ENCODE results near the gene OSBP2. TPM values are rescaled to one million over a fixed set of nuclear protein-coding genes. Genes with fewer than 3 reads are reported as not detected.

The OSBP2 gene
- total RNA-seq, 1 experiment from 2014 or later: 7.1 TPM

DNA sequence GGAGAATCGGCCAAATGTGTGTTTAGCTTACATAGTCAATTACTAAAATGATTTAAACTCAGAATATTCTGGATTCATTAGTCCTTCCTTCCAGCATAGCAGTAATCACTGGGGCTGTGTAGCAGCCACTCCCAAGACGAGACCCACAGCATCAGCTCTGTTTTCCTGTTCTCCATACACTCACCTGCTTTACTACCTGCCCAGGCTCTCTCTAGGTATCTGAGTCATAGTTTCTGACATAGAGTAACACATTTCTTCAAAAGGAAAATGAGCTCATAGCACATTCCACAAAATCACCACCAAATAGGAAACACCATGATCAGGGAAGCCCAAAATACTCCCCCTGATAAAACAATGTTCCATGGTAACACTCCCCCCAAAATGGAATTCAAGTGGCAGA, 251.0 kb downstream of the OSBP2 start:
- no peaks in the 10 kb centered on the region for H3K9me3 ChIP-seq (ENCODE audit: insufficient read depth, low read depth)
- no peaks in the 10 kb centered on the region for H3K27me3 ChIP-seq (ENCODE audit: insufficient read depth, low read depth)
- no peaks in the 10 kb centered on the region for H3K4me1 ChIP-seq (replicated peaks; ENCODE audit: insufficient read depth)
- intact Hi-C loops (cut with micrococcal nuclease; ENCODE audit: unreplicated experiment): loop anchor here (2.0 to 5.0 kb wide), 3 partner anchors 137 to 287 kb away; partner anchors contain the start of gene SMTN
- ChIA-PET CTCF (no interaction called here), POLR2A (ENCODE audit: unreplicated experiment) (no interaction called here)
- H3K79me2 ChIP-seq (ENCODE audit: low read depth): no peaks in the 10 kb centered on the region
- no peaks in the 10 kb centered on the region for H3F3A ChIP-seq (ENCODE audit: insufficient read depth, low read depth)
- H3K9me2 ChIP-seq (ENCODE audit: insufficient read depth): no peaks in the 10 kb centered on the region
- no peak overlapping the region for H3K27ac ChIP-seq
- no TSS peak for BruUV-seq (replicated peaks)
- no peaks in the 10 kb centered on the region for H4K20me1 ChIP-seq (ENCODE audit: insufficient read depth)
- H3K36me3 ChIP-seq (ENCODE audit: low read depth): peaks cover 54% of the 10 kb centered on the region
- H2AFZ ChIP-seq: no peak overlapping the region
- TF ChIP-seq, protein P1, sequence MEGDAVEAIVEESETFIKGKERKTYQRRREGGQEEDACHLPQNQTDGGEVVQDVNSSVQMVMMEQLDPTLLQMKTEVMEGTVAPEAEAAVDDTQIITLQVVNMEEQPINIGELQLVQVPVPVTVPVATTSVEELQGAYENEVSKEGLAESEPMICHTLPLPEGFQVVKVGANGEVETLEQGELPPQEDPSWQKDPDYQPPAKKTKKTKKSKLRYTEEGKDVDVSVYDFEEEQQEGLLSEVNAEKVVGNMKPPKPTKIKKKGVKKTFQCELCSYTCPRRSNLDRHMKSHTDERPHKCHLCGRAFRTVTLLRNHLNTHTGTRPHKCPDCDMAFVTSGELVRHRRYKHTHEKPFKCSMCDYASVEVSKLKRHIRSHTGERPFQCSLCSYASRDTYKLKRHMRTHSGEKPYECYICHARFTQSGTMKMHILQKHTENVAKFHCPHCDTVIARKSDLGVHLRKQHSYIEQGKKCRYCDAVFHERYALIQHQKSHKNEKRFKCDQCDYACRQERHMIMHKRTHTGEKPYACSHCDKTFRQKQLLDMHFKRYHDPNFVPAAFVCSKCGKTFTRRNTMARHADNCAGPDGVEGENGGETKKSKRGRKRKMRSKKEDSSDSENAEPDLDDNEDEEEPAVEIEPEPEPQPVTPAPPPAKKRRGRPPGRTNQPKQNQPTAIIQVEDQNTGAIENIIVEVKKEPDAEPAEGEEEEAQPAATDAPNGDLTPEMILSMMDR (conservative IDR thresholded peaks at IDR 0.05): no peak
- TF ChIP-seq EZH2 (IDR thresholded peaks at IDR 0.05; ENCODE audit: low read depth): no peak
- no peak overlapping the region for H3K4me3 ChIP-seq
- no peak for DNase-seq
- no peak overlapping the region for H3K4me2 ChIP-seq

DNA sequence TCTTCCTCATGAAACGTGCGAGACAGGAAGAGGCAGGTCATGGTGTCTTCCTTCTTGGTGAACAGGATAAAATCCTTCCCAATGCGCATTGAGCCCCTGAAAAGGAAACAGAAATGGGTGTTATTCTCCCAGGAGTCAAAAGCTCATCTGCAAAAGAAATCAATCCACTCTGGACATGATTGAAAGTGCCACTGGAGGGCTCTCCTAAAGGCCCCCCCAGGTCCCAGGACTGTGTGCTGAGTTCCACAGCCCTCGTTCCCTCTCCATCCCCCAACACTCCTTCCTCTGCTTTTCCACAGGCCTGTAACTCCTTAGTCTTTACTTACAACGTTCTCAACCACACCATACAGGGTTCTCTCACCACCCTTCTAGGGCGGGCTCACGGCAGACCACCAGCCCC, 251.7 kb downstream of the OSBP2 start:
- BruUV-seq (replicated peaks): no TSS peak
- intact Hi-C loops (cut with micrococcal nuclease; ENCODE audit: unreplicated experiment): loop anchor here (2.0 to 5.0 kb wide), 3 partner anchors 136 to 286 kb away; partner anchors contain the start of gene SMTN
- POLR2A ChIA-PET (ENCODE audit: unreplicated experiment): no interaction called here

DNA sequence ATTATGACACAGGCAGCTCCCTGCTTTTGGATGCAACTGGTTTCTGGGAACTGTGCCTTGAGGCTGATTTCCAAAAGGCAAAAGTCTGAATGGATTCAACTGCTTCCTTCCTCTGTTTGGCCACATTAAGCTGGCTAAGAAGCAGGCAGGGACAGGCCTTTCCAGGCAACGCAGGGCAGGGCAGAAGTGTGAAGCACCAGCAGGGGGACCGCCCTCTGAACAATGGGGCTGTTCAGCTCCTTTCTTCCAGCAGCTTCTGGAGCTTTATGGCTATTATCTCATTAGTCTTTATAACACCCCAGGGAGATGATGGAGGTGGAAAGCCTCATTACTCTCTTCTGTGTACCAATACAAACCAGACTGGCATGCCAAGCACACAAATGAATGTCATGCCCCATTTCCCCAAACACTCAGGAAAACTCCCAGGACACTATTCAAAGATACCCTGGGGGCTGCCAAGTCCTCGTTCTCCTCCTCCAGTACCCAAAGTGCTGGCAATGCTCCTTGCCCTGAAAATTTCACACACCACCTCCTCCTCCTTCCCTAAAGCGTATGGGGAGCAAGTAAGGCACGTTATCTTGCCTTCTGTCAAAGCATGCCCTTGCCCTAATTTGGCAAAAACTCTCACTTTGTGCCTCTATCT, 252.6 kb downstream of the OSBP2 start:
- BruUV-seq (replicated peaks): no TSS peak
- no peaks in the 10 kb centered on the region for H3F3A ChIP-seq (ENCODE audit: insufficient read depth, low read depth)
- no peak for DNase-seq
- H3K4me2 ChIP-seq: no peak overlapping the region
- H3K4me1 ChIP-seq (replicated peaks; ENCODE audit: insufficient read depth): no peaks in the 10 kb centered on the region
- H3K9me3 ChIP-seq (ENCODE audit: insufficient read depth, low read depth): no peaks in the 10 kb centered on the region
- H3K27ac ChIP-seq: no peak overlapping the region
- H2AFZ ChIP-seq: no peak overlapping the region
- no peaks in the 10 kb centered on the region for H3K9me2 ChIP-seq (ENCODE audit: insufficient read depth)
- ChIA-PET POLR2A (ENCODE audit: unreplicated experiment) (no interaction called here), CTCF (interaction anchor here (0.6 to 0.8 kb wide), 2 partner anchors 114 to 117 kb away, joined by 3 to 4 read pairs; no protein-coding TSS in a partner anchor)
- intact Hi-C loops (cut with micrococcal nuclease; ENCODE audit: unreplicated experiment): loop anchor here (2.0 to 5.0 kb wide), 3 partner anchors 135 to 285 kb away; partner anchors contain the start of gene SMTN
- H3K27me3 ChIP-seq (ENCODE audit: insufficient read depth, low read depth): no peaks in the 10 kb centered on the region
- H3K4me3 ChIP-seq: no peak overlapping the region
- H3K36me3 ChIP-seq (ENCODE audit: low read depth): peaks cover 45% of the 10 kb centered on the region
- no peaks in the 10 kb centered on the region for H3K79me2 ChIP-seq (ENCODE audit: low read depth)
- H4K20me1 ChIP-seq (ENCODE audit: insufficient read depth): peaks cover 1% of the 10 kb centered on the region; the same call in 1 of the 2 replicates
- TF ChIP-seq, protein P1 (conservative IDR thresholded peaks at IDR 0.05): no peak
- TF ChIP-seq EZH2 (IDR thresholded peaks at IDR 0.05; ENCODE audit: low read depth): no peak

More for the DNA sequence above, 251.7 kb downstream of the OSBP2 start:
- no peak overlapping the region for H3K4me3 ChIP-seq
- no peaks in the 10 kb centered on the region for H3K4me1 ChIP-seq (replicated peaks; ENCODE audit: insufficient read depth)
- H3K36me3 ChIP-seq (ENCODE audit: low read depth): peaks cover 53% of the 10 kb centered on the region
- CTCF ChIA-PET: no interaction called here
- no peak overlapping the region for H2AFZ ChIP-seq
- no peak for TF ChIP-seq EZH2 (IDR thresholded peaks at IDR 0.05; ENCODE audit: low read depth)
- TF ChIP-seq, protein P1 (conservative IDR thresholded peaks at IDR 0.05): no peak
- H3K9me3 ChIP-seq (ENCODE audit: insufficient read depth, low read depth): no peaks in the 10 kb centered on the region
- H3K4me2 ChIP-seq: no peak overlapping the region
- no peaks in the 10 kb centered on the region for H3K9me2 ChIP-seq (ENCODE audit: insufficient read depth)
- H3F3A ChIP-seq (ENCODE audit: insufficient read depth, low read depth): no peaks in the 10 kb centered on the region
- H4K20me1 ChIP-seq (ENCODE audit: insufficient read depth): no peaks in the 10 kb centered on the region
- no peak overlapping the region for H3K27ac ChIP-seq
- H3K27me3 ChIP-seq (ENCODE audit: insufficient read depth, low read depth): no peaks in the 10 kb centered on the region
- DNase-seq: no peak
- H3K79me2 ChIP-seq (ENCODE audit: low read depth): no peaks in the 10 kb centered on the region

Measured in PC-9 (cell line).